ENCODE results near the gene TRIM50.
"Not testable (repeated sequence)": the region's sequence is repeated elsewhere in the genome, so short reads cannot be mapped to it uniquely, and the experiment has no call there.

Gene TRIM50

DNA sequence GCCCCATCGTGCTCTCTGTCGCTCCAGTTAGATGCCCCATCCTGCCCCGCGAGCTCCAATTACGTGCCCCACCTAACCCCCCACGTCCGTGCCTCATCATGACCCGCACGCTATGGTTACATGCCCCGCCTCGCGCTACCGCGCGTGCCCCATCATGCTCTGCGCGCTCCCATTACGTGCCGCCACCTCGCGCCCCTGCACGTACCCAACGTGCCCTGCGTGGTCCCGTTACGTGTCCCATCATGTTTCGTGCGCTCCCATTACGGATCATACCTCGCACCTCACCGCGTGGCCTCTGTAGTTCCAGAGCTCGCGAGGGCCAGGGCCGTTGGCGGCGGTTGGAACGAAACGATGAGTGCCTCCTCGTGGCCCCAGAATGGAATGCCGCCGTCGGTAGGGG lies at the start of gene TRIM50, which contains the start of gene FKBP6:
Gene TRIM50, minus strand, starts transcription at position 161 of the 400 bp plus-strand sequence. CDS start 3,295 bp downstream, outside the sequence.
Gene FKBP6, plus strand, starts transcription at position 240 of the 400 bp plus-strand sequence. CDS start 268 bp downstream, outside the sequence.
- H3K36me3 Mint-ChIP-seq; H3K4me3 Mint-ChIP-seq; H3K27me3 Mint-ChIP-seq; H3K27ac Mint-ChIP-seq; H3K9me3 Mint-ChIP-seq (ENCODE audit: low read depth); H3K4me1 Mint-ChIP-seq (ENCODE audit: low read depth): not testable (repeated sequence)

DNA sequence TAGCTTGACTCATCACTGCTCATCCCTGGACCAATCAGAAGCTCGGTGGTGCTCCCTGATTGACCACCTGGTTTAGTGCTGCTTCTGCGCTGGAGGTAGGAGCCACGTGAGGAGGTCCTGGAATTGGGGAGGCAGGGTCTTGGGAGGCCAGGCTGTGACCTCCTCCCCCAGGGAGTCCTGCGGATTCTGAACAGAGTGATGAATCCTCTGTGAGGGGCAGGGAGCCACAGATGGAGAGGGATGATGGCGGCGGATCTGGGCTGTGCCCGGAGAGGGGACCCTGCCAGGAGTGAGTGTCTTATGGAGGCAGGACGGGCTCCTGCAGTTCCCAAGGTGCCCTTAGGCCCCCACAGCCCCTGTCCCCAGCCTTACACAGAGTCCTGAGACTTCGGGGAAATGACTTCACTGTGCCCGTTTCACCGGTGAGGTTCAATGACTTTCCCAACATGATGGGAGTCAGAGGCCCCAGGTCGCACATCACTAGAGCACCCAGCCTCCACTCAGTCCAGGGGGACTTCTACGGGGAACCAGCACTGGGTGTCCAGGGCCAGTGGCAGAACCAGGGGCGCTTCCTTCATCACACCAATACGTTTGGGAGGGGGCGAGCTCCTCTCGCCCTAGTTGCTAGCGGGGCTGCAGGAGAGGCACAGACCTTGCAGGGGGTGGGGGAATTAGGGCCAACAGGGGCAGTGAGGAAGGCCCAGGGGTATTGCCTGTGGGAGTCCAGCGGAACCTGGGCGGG lies 49.0 kb upstream of the TRIM50 start:
- Mint-ChIP-seq H3K27me3 (peaks cover 14% of the 10 kb centered on the region), H3K4me1 (ENCODE audit: low read depth) (peaks cover 2% of the 10 kb centered on the region), H3K4me3 (no peak overlapping the region), H3K27ac (no peak overlapping the region), H3K9me3 (ENCODE audit: low read depth) (no peaks in the 10 kb centered on the region), H3K36me3 (no peaks in the 10 kb centered on the region)

DNA sequence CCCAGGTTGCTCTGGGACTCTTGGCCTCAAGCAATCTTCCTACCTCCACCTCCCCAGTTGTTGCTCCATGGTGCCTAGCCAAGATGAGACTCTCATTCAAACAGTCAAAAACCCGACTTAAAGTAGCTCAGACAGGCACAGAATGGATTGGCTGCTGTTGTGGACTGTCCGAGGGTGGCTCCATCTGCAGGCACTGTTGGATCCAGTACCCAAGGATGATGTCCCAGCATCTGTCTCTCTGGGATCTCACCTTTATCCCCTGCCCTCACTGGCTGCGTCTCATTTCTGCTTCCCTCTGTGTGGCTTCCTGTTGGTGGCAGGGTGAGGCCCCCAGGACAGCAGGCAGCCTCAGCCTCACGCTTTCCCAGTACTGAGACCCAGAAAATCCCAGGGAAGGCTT lies 48.4 kb upstream of the TRIM50 start:
- H3K4me3 Mint-ChIP-seq; H3K4me1 Mint-ChIP-seq (ENCODE audit: low read depth); H3K9me3 Mint-ChIP-seq (ENCODE audit: low read depth); H3K36me3 Mint-ChIP-seq; H3K27ac Mint-ChIP-seq: not testable (repeated sequence)
- H3K27me3 Mint-ChIP-seq = peaks cover 13% of the 10 kb centered on the region

DNA sequence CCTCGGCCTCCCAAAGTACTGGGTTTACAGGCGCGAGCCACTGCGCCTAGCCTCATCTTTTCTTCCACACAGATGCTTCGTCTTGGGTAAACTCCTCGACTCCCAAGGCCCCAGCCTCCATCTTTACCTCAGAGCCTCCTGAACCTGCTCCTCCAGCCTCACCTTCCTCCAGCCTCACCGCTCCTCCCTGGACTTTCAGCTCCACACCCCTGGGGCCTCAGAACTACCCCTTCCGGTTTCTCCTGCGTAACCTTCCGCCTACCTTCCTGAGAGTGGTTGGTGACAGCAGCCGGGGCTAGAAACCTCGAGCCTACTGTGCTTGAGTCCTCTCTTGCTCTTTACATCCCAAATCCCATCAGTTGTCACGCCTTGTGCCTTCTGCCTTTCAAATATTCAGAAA lies 45.9 kb upstream of the TRIM50 start:
- H3K4me1 Mint-ChIP-seq (ENCODE audit: low read depth) = peaks cover 2% of the 10 kb centered on the region
- H3K36me3 Mint-ChIP-seq = no peaks in the 10 kb centered on the region
- H3K9me3 Mint-ChIP-seq (ENCODE audit: low read depth) = no peaks in the 10 kb centered on the region
- H3K4me3 Mint-ChIP-seq = no peak overlapping the region
- no peak overlapping the region for H3K27ac Mint-ChIP-seq
- H3K27me3 Mint-ChIP-seq = peaks cover 11% of the 10 kb centered on the region

DNA sequence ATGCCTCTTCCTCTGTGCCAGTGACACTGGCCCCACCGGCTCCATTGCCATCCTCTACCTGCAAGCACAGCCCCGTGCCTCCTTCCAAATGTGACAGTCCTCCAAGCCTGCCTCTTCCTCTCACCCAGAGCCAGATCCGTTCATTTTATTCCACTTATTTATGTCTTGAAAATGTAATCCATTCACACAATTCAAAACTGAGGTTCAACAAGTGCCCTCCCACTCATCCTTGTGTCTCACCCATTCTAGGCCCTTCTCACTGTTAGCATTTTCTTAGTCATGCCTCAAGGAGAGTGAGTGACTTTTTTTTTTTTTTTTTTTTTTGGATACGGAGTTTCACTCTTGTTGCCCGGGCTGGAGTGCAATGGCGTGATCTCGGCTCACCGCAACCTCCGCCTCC lies 41.7 kb upstream of the TRIM50 start:
- Mint-ChIP-seq H3K36me3 (no peaks in the 10 kb centered on the region), H3K4me3 (no peak overlapping the region), H3K27me3 (no peaks in the 10 kb centered on the region), H3K4me1 (ENCODE audit: low read depth) (no peaks in the 10 kb centered on the region), H3K9me3 (ENCODE audit: low read depth) (no peaks in the 10 kb centered on the region), H3K27ac (no peak overlapping the region)

DNA sequence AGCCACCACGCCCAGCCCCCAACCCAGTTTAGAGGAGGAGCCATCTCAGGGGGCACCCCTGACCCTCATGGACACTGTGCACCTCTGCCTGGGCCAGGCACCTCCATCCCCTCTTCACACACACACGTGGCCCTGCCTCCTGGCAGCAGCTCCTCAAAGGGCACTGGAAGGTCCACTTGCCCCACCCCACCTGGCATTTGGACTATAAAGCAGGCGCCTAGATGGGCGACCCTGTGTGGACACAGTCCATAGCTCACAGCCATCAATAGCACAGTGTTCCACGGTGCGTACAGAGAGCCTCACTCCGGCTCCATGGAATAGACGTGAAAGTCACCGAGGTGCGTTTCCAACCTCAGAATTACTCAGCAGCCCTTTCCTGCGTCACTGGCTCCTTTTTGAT lies 41.1 kb upstream of the TRIM50 start:
- no peaks in the 10 kb centered on the region for H3K4me1 Mint-ChIP-seq (ENCODE audit: low read depth)
- H3K27me3 Mint-ChIP-seq = no peaks in the 10 kb centered on the region
- H3K36me3 Mint-ChIP-seq = no peaks in the 10 kb centered on the region
- H3K27ac Mint-ChIP-seq = no peak overlapping the region
- H3K4me3 Mint-ChIP-seq = no peak overlapping the region
- no peaks in the 10 kb centered on the region for H3K9me3 Mint-ChIP-seq (ENCODE audit: low read depth)

DNA sequence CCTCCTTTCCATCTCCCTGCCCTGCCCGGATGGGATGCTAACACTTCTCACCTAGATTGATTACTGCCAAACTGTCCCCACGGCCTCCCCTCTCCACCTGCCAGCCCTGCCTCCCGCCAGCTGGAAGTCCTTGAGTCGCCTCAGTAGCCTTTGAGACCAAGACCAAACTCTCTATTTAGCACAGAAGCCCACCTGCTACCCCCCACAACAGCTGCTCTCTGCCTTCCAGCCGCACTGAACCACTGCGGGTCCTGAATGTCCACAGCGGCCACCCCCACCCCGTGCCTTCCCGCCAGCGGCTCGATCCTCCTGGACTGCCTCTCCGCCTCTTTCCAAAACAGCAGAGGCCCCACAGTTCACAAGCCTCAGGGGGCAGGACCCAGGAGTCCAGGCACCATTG lies 39.1 kb upstream of the TRIM50 start:
- Mint-ChIP-seq H3K36me3 (no peaks in the 10 kb centered on the region), H3K4me1 (ENCODE audit: low read depth) (no peaks in the 10 kb centered on the region), H3K4me3 (no peak overlapping the region), H3K27me3 (no peaks in the 10 kb centered on the region), H3K27ac (no peak overlapping the region), H3K9me3 (ENCODE audit: low read depth) (no peaks in the 10 kb centered on the region)

DNA sequence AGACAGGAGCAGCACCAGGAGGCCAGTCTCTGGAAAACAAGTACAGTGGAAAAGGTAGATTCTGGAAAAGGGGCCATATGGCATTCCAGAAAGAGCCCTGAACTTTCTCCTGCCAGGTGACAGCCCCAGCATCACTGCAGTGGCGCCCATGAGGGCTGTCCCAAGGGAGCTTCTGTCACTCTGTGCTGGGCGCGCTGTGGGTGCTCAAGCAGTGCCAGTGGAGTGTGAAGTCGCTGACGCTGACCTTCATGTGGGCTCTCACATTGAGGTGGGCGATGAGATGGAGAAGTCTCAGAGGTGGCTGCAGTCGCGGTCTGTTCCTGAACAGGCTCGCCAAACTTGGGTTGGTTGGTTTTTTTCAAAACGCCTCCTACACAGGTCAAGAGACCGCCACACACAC lies 38.2 kb upstream of the TRIM50 start:
- Mint-ChIP-seq H3K27me3 (no peaks in the 10 kb centered on the region), H3K36me3 (no peaks in the 10 kb centered on the region), H3K4me3 (no peak overlapping the region), H3K4me1 (ENCODE audit: low read depth) (no peaks in the 10 kb centered on the region), H3K9me3 (ENCODE audit: low read depth) (no peaks in the 10 kb centered on the region), H3K27ac (no peak overlapping the region)

DNA sequence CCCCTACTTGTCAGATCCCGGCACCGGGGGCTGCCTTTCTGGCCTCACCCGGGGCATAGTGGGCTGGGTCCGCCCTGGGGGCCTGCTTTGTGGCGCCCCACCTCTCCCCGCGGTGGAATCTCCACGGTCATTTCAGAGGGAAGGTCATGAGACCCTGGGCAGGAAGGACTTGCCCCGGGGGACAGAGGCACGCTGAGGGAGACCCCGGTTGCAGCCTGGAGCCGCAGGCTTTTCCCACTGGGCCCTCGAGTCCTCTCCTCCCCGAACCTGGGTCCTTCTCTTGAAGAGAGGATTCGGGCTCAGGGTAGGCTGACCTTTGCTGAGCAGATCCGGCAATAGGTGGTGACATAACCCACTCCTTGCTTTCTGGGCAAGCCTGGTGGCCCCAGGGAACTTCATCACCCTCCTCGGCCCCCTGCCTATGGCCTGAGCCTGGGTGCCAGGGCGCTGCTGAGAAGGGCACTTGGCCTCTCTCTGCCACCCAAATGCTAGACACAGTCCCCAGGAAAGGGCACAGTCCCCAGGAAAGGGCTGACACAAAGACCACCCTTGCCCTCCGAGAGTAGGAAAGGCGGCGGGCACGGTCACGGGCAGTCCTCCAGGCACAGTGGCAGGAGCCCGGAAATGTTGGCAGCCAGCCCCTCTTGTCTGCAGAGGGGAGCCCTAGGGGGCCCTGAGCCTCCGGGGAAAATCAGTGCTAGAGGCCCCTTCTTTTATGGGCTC lies 36.3 kb upstream of the TRIM50 start:
- Mint-ChIP-seq H3K36me3 (no peaks in the 10 kb centered on the region), H3K9me3 (ENCODE audit: low read depth) (no peaks in the 10 kb centered on the region), H3K27me3 (no peaks in the 10 kb centered on the region), H3K4me1 (ENCODE audit: low read depth) (no peaks in the 10 kb centered on the region), H3K4me3 (no peak overlapping the region), H3K27ac (no peak overlapping the region)

DNA sequence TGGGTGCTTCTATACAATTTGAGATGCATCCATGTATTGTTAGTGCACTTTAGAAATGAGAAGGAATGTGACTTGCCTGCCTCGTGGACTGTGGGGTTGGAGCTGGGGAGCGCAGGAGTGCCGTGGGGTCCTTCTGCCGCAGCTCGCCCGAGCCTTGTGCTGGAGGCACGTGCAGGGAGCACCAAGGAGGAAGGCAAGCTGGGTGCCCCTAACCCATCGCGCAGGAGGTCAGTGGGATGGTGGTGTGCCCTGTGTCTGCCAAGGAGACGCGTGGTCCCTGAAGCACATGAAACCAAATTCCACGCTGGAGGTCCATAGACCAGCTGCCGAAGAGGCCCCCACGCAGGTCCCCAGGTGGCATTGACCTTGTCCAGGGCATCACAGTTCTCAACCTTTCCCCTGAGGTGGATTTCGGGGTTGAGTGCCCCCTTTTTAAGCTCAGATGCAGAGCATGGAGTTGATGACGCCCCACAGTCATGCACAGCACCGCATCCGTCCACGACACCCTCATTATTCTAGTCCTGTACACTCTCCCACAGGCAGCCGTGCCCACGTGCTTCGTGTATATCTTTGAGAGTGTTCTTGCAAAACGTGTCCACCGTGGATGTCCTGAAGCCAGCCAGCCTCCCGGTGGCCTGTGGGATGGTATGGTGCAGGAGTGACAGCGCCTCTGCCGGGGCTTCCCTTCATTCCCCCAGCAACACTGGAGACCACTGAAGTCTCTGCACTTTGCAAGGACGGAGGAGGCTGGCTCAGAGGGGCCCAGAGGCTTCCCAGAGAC lies 35.5 kb upstream of the TRIM50 start:
- Mint-ChIP-seq H3K4me3 (no peak overlapping the region), H3K9me3 (ENCODE audit: low read depth) (no peaks in the 10 kb centered on the region), H3K27me3 (no peaks in the 10 kb centered on the region), H3K4me1 (ENCODE audit: low read depth) (peaks cover 1% of the 10 kb centered on the region), H3K27ac (no peak overlapping the region), H3K36me3 (no peaks in the 10 kb centered on the region)

DNA sequence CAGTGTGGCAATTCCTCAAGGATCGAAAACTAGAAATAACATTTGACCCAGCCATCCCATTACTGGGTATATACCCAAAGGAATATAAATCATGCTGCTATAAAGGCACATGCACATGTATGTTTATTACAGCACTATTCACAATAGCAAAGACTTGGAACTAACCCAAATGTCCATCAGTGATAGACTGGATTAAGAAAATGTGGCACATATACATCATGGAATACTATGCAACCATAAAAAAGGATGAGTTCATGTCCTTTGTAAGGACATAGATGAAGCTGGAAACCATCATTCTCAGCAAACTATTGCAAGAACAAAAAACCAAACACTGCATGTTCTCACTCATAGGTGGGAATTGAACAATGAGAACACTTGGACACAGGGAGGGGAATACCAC lies 32.7 kb upstream of the TRIM50 start:
- H3K27me3 Mint-ChIP-seq; H3K27ac Mint-ChIP-seq; H3K4me1 Mint-ChIP-seq (ENCODE audit: low read depth); H3K4me3 Mint-ChIP-seq; H3K9me3 Mint-ChIP-seq (ENCODE audit: low read depth); H3K36me3 Mint-ChIP-seq: not testable (repeated sequence)

DNA sequence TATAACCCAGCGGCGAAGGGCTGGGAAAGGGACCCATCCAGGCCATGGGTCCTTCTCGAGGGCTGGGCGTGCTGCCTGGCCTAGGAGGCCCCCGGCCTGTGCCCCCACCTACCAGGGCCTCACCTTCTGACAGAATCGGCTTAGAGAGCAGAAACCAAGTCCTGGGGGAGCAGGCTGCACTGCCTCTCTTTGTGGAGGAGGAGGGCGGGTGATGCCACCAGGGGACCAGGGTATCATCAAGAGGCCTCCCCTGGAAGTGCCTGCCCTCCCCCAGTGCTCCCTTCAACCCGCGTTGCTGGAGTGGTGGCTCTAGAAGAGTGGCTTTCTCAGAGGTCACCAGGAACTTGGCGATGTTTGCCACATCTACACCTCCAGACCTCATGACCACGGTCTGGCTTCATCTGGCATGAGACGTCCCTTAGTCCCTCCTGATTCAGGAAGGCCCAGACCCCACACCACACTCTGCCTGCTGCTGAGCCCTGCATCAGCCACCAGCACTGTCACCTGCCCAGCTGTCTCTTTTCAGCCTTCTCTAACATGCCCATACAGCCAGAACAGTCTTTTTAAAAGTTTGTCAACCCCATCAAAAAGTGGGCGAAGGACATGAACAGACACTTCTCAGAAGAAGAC lies 32.0 kb upstream of the TRIM50 start:
- H3K9me3 Mint-ChIP-seq (ENCODE audit: low read depth) = no peaks in the 10 kb centered on the region

DNA sequence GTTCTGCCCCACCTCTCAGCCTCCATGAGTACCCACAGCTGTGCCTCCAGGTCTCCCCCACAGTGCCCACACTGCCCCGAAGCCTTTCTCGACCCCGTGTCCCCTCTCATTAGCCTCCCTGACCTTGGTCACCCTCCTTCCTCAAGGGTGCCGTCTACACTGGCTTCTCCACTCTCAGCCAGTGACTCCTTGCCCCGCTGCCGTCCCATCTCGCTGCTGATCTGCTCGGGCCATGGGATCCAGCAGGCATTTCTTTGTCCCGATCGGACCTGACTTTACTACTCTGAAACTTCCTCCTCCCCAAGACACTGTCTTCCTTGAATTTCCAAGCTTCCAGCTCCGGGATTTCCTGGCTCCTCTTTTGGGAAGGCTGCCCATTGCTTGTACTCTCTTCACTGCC lies 31.4 kb upstream of the TRIM50 start:
- H3K9me3 Mint-ChIP-seq (ENCODE audit: low read depth) = no peaks in the 10 kb centered on the region
- no peak overlapping the region for H3K27ac Mint-ChIP-seq
- peaks cover 6% of the 10 kb centered on the region for H3K4me1 Mint-ChIP-seq (ENCODE audit: low read depth)
- H3K36me3 Mint-ChIP-seq = no peaks in the 10 kb centered on the region
- H3K4me3 Mint-ChIP-seq = no peak overlapping the region
- H3K27me3 Mint-ChIP-seq = no peaks in the 10 kb centered on the region

More for the DNA sequence above, 32.0 kb upstream of the TRIM50 start:
- no peak overlapping the region for H3K27ac Mint-ChIP-seq
- H3K4me1 Mint-ChIP-seq (ENCODE audit: low read depth) = peaks cover 6% of the 10 kb centered on the region
- no peaks in the 10 kb centered on the region for H3K36me3 Mint-ChIP-seq
- H3K4me3 Mint-ChIP-seq = no peak overlapping the region
- H3K27me3 Mint-ChIP-seq = no peaks in the 10 kb centered on the region

DNA sequence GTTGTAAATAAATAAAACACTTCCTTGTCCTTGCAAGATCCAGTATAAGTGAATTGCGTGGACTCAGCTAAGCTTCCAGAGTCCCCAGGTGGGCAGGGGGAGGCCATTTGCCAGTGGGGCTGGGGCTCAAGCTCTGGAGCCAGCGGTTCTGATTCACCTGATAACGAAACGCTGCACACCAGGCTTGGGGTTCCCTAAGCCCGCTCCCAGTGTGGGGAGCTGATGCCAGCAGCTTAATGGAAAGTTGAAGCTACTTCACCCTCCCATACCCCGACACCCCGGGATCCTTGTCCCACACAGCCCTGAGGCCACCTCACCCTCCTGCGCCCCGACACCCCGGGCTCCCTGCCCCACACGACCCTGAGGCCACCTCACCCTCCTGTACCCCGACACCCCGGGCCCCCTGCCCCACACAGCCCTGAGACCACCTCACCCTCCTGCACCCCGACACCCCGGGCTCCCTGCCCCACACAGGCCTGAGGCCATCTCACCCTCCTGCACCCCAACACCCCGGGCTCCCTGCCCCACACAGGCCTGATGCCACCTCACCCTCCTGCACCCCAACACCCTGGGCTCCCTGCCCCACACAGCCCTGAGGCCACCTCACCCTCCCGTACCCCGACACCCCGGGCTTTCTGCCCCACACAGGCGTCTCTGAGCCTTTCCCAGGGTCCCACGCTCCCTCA lies 30.9 kb upstream of the TRIM50 start:
- peaks cover 6% of the 10 kb centered on the region for H3K4me1 Mint-ChIP-seq (ENCODE audit: low read depth)
- no peaks in the 10 kb centered on the region for H3K27me3 Mint-ChIP-seq
- no peaks in the 10 kb centered on the region for H3K9me3 Mint-ChIP-seq (ENCODE audit: low read depth)
- H3K36me3 Mint-ChIP-seq = no peaks in the 10 kb centered on the region
- H3K27ac Mint-ChIP-seq = no peak overlapping the region
- no peak overlapping the region for H3K4me3 Mint-ChIP-seq

Measured in activated naive CD8-positive, alpha-beta T cell (primary cell).